KMS-11 (cell line): Measurements from ENCODE around the gene SIVA1.

Source experiments
- H2AFZ ChIP-seq: fragments of 200-600 bp; sonication (generic); 2 replicates; pipeline ENCODE4 v1.6.1; 2016; ENCODE audit warnings: antibody characterized with exemption, mixed run types, low read depth
- H3K27ac ChIP-seq: fragments of 200-600 bp; sonication (generic); 2 replicates; pipeline ENCODE4 v1.6.1; 2016; ENCODE audit warnings: mild to moderate bottlenecking, mixed run types
- H3K27me3 ChIP-seq: fragments of 200-600 bp; sonication (generic); 2 replicates; pipeline ENCODE4 v1.6.1; 2017; ENCODE audit warnings: mild to moderate bottlenecking, low read depth, mixed run types, moderate library complexity; ENCODE audit not compliant: insufficient read depth
- H3K36me3 ChIP-seq: fragments of 200-600 bp; sonication (generic); 2 replicates; pipeline ENCODE4 v1.6.1; 2017; ENCODE audit warnings: mild to moderate bottlenecking, mixed run types; ENCODE audit not compliant: insufficient read depth
- H3K4me1 ChIP-seq: fragments of 200-600 bp; sonication (generic); 2 replicates; pipeline ENCODE4 v1.6.1; 2016; ENCODE audit warnings: mild to moderate bottlenecking, low read depth, mixed run types; ENCODE audit not compliant: poor library complexity, severe bottlenecking
- H3K4me2 ChIP-seq: fragments of 200-600 bp; sonication (generic); 2 replicates; pipeline ENCODE4 v1.7.0; 2016; ENCODE audit warnings: mild to moderate bottlenecking, mixed run types
- H3K4me3 ChIP-seq: fragments of 200-600 bp; sonication (generic); IDR thresholded peaks from 2 replicates; pipeline ENCODE4 v1.6.1; 2017; ENCODE audit warnings: low read depth, low read length, mixed read lengths; ENCODE audit not compliant: insufficient read depth
- H3K79me2 ChIP-seq: fragments of 200-600 bp; sonication (generic); 2 replicates; pipeline ENCODE4 v1.6.1; 2016; ENCODE audit warnings: low read depth, mixed run types; ENCODE audit not compliant: insufficient read depth
- H3K9ac ChIP-seq: fragments of 200-600 bp; sonication (generic); 2 replicates; pipeline ENCODE4 v1.6.1; 2016; ENCODE audit warnings: mild to moderate bottlenecking, mixed run types
- H4K20me1 ChIP-seq: fragments of 200-600 bp; sonication (generic); 2 replicates; pipeline ENCODE4 v1.6.1; 2016; ENCODE audit warnings: mild to moderate bottlenecking, mixed run types; ENCODE audit not compliant: insufficient read depth
- CTCF ChIP-seq: fragments of 200-600 bp; sonication (generic); conservative IDR thresholded peaks from 2 replicates; pipeline ENCODE4 v1.6.1; 2017; ENCODE audit warnings: low read depth, mild to moderate bottlenecking, antibody characterized with exemption, low read length, moderate library complexity, mixed read lengths

SIVA1 gene

DNA sequence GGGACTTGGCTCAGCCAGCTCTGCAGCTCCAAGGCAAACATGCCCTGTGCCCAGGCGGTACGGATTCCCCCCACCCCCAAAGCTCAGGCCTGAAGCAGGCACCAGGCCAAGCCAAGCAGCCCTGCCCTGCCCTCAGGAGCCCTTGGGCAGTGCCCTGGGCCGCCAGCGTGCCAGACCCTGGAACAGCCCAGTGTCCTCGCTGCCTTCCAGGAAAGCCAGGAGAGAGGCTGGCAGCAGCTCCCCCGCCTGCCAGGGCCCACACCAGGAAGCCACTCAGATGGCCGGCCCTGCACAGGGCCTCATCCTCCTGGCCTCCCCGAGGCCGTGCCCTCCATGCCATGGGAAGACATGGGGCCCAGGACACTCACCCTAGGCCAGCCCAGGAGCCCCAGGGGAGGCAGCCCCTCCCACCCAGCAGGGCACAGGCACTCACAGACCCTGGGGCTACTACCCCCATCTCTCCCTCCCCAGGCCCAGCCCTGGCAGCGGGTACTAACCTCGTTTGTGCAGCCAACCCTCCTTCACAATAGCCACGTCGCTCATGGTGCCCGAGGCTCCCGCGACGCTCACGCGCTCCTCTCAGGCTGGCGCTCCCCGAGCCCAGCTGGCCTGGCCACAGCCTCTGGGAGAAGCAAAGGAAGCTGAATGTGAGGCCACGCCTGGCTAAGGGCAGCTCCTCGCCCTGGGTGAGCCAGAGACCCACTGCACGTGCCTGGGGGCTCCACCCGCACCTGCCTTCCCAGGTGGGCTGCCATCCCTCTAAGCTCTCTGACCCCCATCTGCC lies 39.3 kb downstream of the SIVA1 start:
- H3K9ac ChIP-seq: no peak overlapping the region
- H3K36me3 ChIP-seq: no peaks in the 10 kb centered on the region
- H3K4me2 ChIP-seq: no peak overlapping the region

GRCh38 chr14:104792945-104793702 lies 40.2 kb downstream of the SIVA1 start:
- TF ChIP-seq CTCF: no peak
- Histone ChIP-seq H3K9ac (no peak overlapping the region), H3K4me2 (no peak overlapping the region), H2AFZ (no peak overlapping the region), H3K36me3 (no peaks in the 10 kb centered on the region), H3K79me2 (peaks cover 6% of the 10 kb centered on the region; the same call in 1 of the 2 replicates), H4K20me1 (no peaks in the 10 kb centered on the region), H3K4me1 (peaks cover 23% of the 10 kb centered on the region), H3K27ac (no peak overlapping the region), H3K27me3 (no peaks in the 10 kb centered on the region), H3K4me3 (no peak overlapping the region)

More for the DNA sequence above, 39.3 kb downstream of the SIVA1 start:
- Histone ChIP-seq H3K4me1 (peaks cover 15% of the 10 kb centered on the region), H3K79me2 (peaks cover 6% of the 10 kb centered on the region; the same call in 1 of the 2 replicates), H3K27ac (no peak overlapping the region), H2AFZ (no peak overlapping the region), H3K27me3 (no peaks in the 10 kb centered on the region), H3K4me3 (no peak overlapping the region), H4K20me1 (no peaks in the 10 kb centered on the region)
- no peak for TF ChIP-seq CTCF

DNA sequence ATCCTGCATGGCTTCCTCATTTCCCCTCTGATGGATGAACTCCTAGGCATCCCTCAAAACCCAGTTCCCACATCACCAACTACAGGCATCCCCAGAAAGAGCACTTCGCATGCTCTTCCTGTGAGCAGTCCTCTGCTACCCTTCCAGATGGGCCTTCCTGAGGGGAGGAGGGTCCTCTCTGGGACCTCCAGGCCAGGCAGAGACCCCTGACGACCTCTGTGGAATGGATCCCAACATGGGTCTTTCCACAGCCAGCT lies 40.7 kb downstream of the SIVA1 start:
- H3K4me2 ChIP-seq: no peak overlapping the region; the same call in 1 of the 2 replicates
- no peak overlapping the region for H3K4me3 ChIP-seq
- TF ChIP-seq CTCF: no peak
- peaks cover 28% of the 10 kb centered on the region for H3K4me1 ChIP-seq
- H2AFZ ChIP-seq: no peak overlapping the region
- no peak overlapping the region for H3K27ac ChIP-seq
- H4K20me1 ChIP-seq: no peaks in the 10 kb centered on the region
- H3K36me3 ChIP-seq: no peaks in the 10 kb centered on the region
- peaks cover 6% of the 10 kb centered on the region; the same call in 1 of the 2 replicates for H3K79me2 ChIP-seq
- H3K9ac ChIP-seq: no peak overlapping the region
- no peaks in the 10 kb centered on the region for H3K27me3 ChIP-seq

- no peaks in the 10 kb centered on the region for H3K27me3 ChIP-seq
- H3K4me3 ChIP-seq: no peak overlapping the region
- no peak overlapping the region for H2AFZ ChIP-seq
- H3K79me2 ChIP-seq: peaks cover 6% of the 10 kb centered on the region; the same call in 1 of the 2 replicates
- TF ChIP-seq CTCF: no peak
- H3K4me2 ChIP-seq: peak overlapping the region; percentile 76
- H3K36me3 ChIP-seq: no peaks in the 10 kb centered on the region
- H3K4me1 ChIP-seq: peaks cover 28% of the 10 kb centered on the region
- H3K27ac ChIP-seq: no peak overlapping the region
- peak overlapping the region; percentile 37; the same call in 1 of the 2 replicates for H3K9ac ChIP-seq
- H4K20me1 ChIP-seq: no peaks in the 10 kb centered on the region
Observed at GRCh38 chr14:104794099-104794498, 41.2 kb downstream of the SIVA1 start.
